Measurements from ENCODE around the gene PPIF.

PPIF gene

GRCh38 chr10:79390057-79390456, 42.8 kb downstream of the PPIF start:
- DNase-seq, result peak; percentile 17

GRCh38 chr10:79390551-79391229, 43.4 kb downstream of the PPIF start:
- DNase-seq, result peak; percentile 52

GRCh38 chr10:79391231-79392019, 44.2 kb downstream of the PPIF start:
- DNase-seq, result peak; percentile 60

GRCh38 chr10:79392020-79392398, 44.7 kb downstream of the PPIF start:
- peak; percentile 27 for DNase-seq

- DNase-seq, result peak; percentile 59
Observed at GRCh38 chr10:79392506-79393176, 45.4 kb downstream of the PPIF start.

GRCh38 chr10:79393221-79393923, 46.1 kb downstream of the PPIF start:
- DNase-seq, result no peak

- DNase-seq, result no peak
Observed at GRCh38 chr10:79393924-79394610, 46.8 kb downstream of the PPIF start.

GRCh38 chr10:79394664-79395063, 47.4 kb downstream of the PPIF start:
- DNase-seq, result no peak

- no peak for DNase-seq
Observed at GRCh38 chr10:79396520-79396919, 49.3 kb downstream of the PPIF start.

GRCh38 chr10:79397051-79397450, 49.8 kb downstream of the PPIF start:
- no peak for DNase-seq

GRCh38 chr10:79397575-79398303, 50.5 kb downstream of the PPIF start:
- no peak for DNase-seq

GRCh38 chr10:79398642-79399041, 51.4 kb downstream of the PPIF start:
- DNase-seq, result no peak

- no peak for DNase-seq
Observed at GRCh38 chr10:79399223-79399831, 52.1 kb downstream of the PPIF start.

- DNase-seq, result peak; percentile 81
Observed at GRCh38 chr10:79400146-79401004, 53.1 kb downstream of the PPIF start.

GRCh38 chr10:79401015-79401921, 54.0 kb downstream of the PPIF start:
- DNase-seq, result no peak

- no peak for DNase-seq
Observed at GRCh38 chr10:79402625-79402946, 55.3 kb downstream of the PPIF start.

- no peak for DNase-seq
Observed at GRCh38 chr10:79402951-79403350, 55.7 kb downstream of the PPIF start.

- DNase-seq, result no peak
Observed at GRCh38 chr10:79403441-79404230, 56.4 kb downstream of the PPIF start.

- no peak for DNase-seq
Observed at GRCh38 chr10:79404231-79404609, 57.0 kb downstream of the PPIF start.

Data from activated effector memory CD4-positive, alpha-beta T cell treated with anti-CD3 and anti-CD28 coated beads, Interleukin-2, amount 50 U/mL, for 16 hours (primary cell).